GM12878 (cell line): Measurements from ENCODE around the gene THOC6. TPM values are rescaled to one million over a fixed set of nuclear protein-coding genes. Genes with fewer than 3 reads are reported as not detected.

ENCODE experiments used
- ATAC-seq: fragments of 200-7000 bp; cut with Tn5 transposase; 3 replicates; pipeline ENCODE4 v1.9.1; 2020; ENCODE audit warnings: mild to moderate bottlenecking, moderate library complexity
- BruUV-seq: library from RNA; stranded (reverse); fragments of 400-500 nt; replicated peaks from 2 replicates; lab custom pipeline; 2021; lab: Mats Ljungman, UMichigan
- CTCF ChIA-PET: fragments of 300-600 bp; sonication (Branson Sonifier 250); formaldehyde crosslinking; extraction: SDS; loops from one replicate; lab custom pipeline; 2021; ENCODE audit warnings: inconsistent platforms; lab: Yijun Ruan, JAX
- POLR2A ChIA-PET: fragments of 350-600 bp; formaldehyde crosslinking; extraction: SDS; loops from one replicate; lab custom pipeline; 2021; ENCODE audit warnings: inconsistent platforms; lab: Charles Lee
- RAD21 ChIA-PET: fragments of 300-600 bp; sonication (Branson Sonifier 250); formaldehyde crosslinking; loops from one replicate; lab custom pipeline; 2023; ENCODE audit warnings: antibody characterized with exemption; ENCODE audit not compliant: unreplicated experiment; lab: Charles Lee
- SMC1A ChIA-PET: fragments of 300-600 bp; sonication (Branson Sonifier 250); formaldehyde crosslinking; loops from one replicate; lab custom pipeline; 2023; ENCODE audit not compliant: unreplicated experiment, uncharacterized antibody; lab: Charles Lee
- DNase-seq: peaks from one replicate; pipeline ENCODE4 v3.0.0-alpha.2; 2011; ENCODE audit warnings: low read depth, low spot score
- FAIRE-seq: peaks from 3 replicates; lab custom pipeline; 2011; peaks lifted over from hg19 to GRCh38; lab: Jason Lieb, UNC
- H2AFZ ChIP-seq: 2 replicates; pipeline ENCODE4 v1.6.0; 2011; ENCODE audit warnings: low read depth, low read length, control low read depth; ENCODE audit not compliant: control insufficient read depth
- H3K27ac ChIP-seq: 2 replicates; pipeline ENCODE4 v1.5.1; 2011; ENCODE audit warnings: control low read depth; ENCODE audit not compliant: control insufficient read depth, insufficient read depth
- H3K27me3 ChIP-seq, 2 experiments: replicated peaks in 1 of 2; 2 replicates each; pipeline versions ENCODE4 v1.6.0 to v1.6.1; 2011; ENCODE audit warnings: low read length in 1 of 2; ENCODE audit not compliant: control insufficient read depth in 2 of 2, insufficient read depth in 2 of 2
- H3K36me3 ChIP-seq, 2 experiments: 2 replicates each; pipeline ENCODE4 v1.5.1; 2011; ENCODE audit warnings: low read length in 1 of 2; ENCODE audit not compliant: control insufficient read depth in 2 of 2, insufficient read depth in 2 of 2
- H3K4me1 ChIP-seq: 2 replicates; pipeline ENCODE4 v1.6.1; 2011; ENCODE audit warnings: mild to moderate bottlenecking, low read length, moderate library complexity, mixed read lengths; ENCODE audit not compliant: control insufficient read depth, insufficient read depth
- H3K4me2 ChIP-seq: 2 replicates; pipeline ENCODE4 v1.6.0; 2011; ENCODE audit warnings: control low read depth; ENCODE audit not compliant: control insufficient read depth, insufficient read depth
- H3K4me3 ChIP-seq: fragments of 200-600 bp; sonication (generic); 2 replicates; pipeline ENCODE4 v1.5.1; 2016
- H3K79me2 ChIP-seq: 2 replicates; pipeline ENCODE4 v1.6.0; 2011; ENCODE audit warnings: low read length; ENCODE audit not compliant: control insufficient read depth, insufficient read depth
- H3K9ac ChIP-seq: 2 replicates; pipeline ENCODE4 v1.8.0; 2011; ENCODE audit warnings: low read length, control low read depth, mixed read lengths; ENCODE audit not compliant: control insufficient read depth, insufficient read depth
- H3K9me3 ChIP-seq: replicated peaks from 3 replicates; pipeline ENCODE4 v1.5.1; 2011; ENCODE audit warnings: mild to moderate bottlenecking, low read length; ENCODE audit not compliant: control insufficient read depth, insufficient read depth
- H4K20me1 ChIP-seq: 2 replicates; pipeline ENCODE4 v1.6.0; 2011; ENCODE audit not compliant: control insufficient read depth, insufficient read depth
- CBX5 ChIP-seq: sonication (generic); IDR thresholded peaks from 2 replicates; pipeline ENCODE4 v1.6.1; 2016; ENCODE audit warnings: low read depth, moderate library complexity, mild to moderate bottlenecking, inconsistent platforms
- NR2C1 ChIP-seq: fragments of 450-650 bp; IDR thresholded peaks from 2 replicates; pipeline ENCODE4 v1.6.1; 2017; ENCODE audit warnings: antibody characterized with exemption, mild to moderate bottlenecking, moderate library complexity
- NR2F1 ChIP-seq: fragments of 450-650 bp; conservative IDR thresholded peaks from 2 replicates; pipeline ENCODE4 v1.6.1; 2017; ENCODE audit warnings: mild to moderate bottlenecking
- POLR2AphosphoS2 ChIP-seq: IDR thresholded peaks from 2 replicates; pipeline ENCODE4 v1.6.1; 2011; ENCODE audit warnings: low read depth, mild to moderate bottlenecking, low read length, improper control_type of control experiment, moderate library complexity
- SPI1 ChIP-seq: IDR thresholded peaks from 2 replicates; pipeline ENCODE4 v1.6.1; 2011; ENCODE audit warnings: low read depth, mild to moderate bottlenecking, low read length, moderate library complexity, borderline replicate concordance; ENCODE audit not compliant: insufficient read depth
- SRF ChIP-seq, 2 experiments: IDR thresholded peaks; 2 replicates each; pipeline ENCODE4 v1.6.1; 2011; ENCODE audit warnings: low read depth in 2 of 2, low read length in 2 of 2, mild to moderate bottlenecking in 1 of 2, moderate library complexity in 1 of 2
- WGBS: methylation state at CpG from one replicate; pipeline ENCODE4 v1.1.6; 2016; ENCODE audit warnings: low lambda C conversion rate; ENCODE audit not compliant: insufficient replicate concordance, insufficient coverage; ENCODE audit errors: missing lambda C conversion rate; 5-methylcytosine and 5-hydroxymethylcytosine counted together
- in situ Hi-C: fragments of 300-500 bp; cut with MboI; formaldehyde crosslinking; loops from 9 replicates; pipeline ENCODE4 v1.14.3; 2018; ENCODE audit warnings: mixed read lengths
- intact Hi-C: fragments of 100-400 bp; cut with micrococcal nuclease; formaldehyde crosslinking; loops from one replicate; pipeline ENCODE4 v1.14.2; 2022; ENCODE audit not compliant: unreplicated experiment
- polyA plus RNA-seq, 11 experiments: library from polyadenylated mRNA; depleted of rRNA in 4 of 11; unstranded in 6 of 11; stranded (reverse) in 5 of 11; fragments of >200 nt; fragmentation: Nextera tagmentation in 4 of 11; fragmentation: Illumina TruSeq in 1 of 11; extraction: Ambion mirVana in 4 of 11; extraction: Trizol in 1 of 11; gene quantifications; 1 replicate in 1 of 11; 2 replicates in 10 of 11; pipeline versions ENCODE4 v1.2.1 to v1.2.3, GENCODE V29; 2011 to 2016; ENCODE audit warnings: inconsistent platforms in 2 of 11, missing spikeins in 2 of 11, low read depth in 1 of 11
- total RNA-seq, 4 experiments: library from RNA; depleted of rRNA in 3 of 4; stranded (reverse); fragments of >200 nt in 3 of 4; fragmentation: Illumina TruSeq in 1 of 4; extraction: Trizol in 1 of 4; gene quantifications; 2 replicates each; pipeline versions ENCODE4 v1.2.1 to v1.2.3, GENCODE V29; 2013 to 2021
- TF ChIP-seq, protein P1 (sequence below): fragments of 450-650 bp; IDR thresholded peaks from 2 replicates; pipeline ENCODE4 v1.6.1; 2016; ENCODE audit warnings: mild to moderate bottlenecking

THOC6 gene
- total and polyA plus RNA-seq, 10 of the 15 experiments (the other 5 are each of a cell fraction or from before 2014, with no cell fraction given), result 1.0 to 54.4 (median 27.9) TPM

- Histone ChIP-seq H3K9me3 (no peaks in the 10 kb centered on the region), H3K79me2 (no peaks in the 10 kb centered on the region), H3K27me3 (peaks cover 1 to 2% of the 10 kb centered on the region in 2 experiments; a peak in 1 of 4 replicates), H3K4me3 (no peak overlapping the region), H3K27ac (no peak overlapping the region), H4K20me1 (no peaks in the 10 kb centered on the region), H3K36me3 (no peaks in the 10 kb centered on the region), H3K4me2 (no peak overlapping the region), H3K4me1 (no peaks in the 10 kb centered on the region), H3K9ac (no peak overlapping the region), H2AFZ (no peak overlapping the region)
- TF ChIP-seq, protein P1, sequence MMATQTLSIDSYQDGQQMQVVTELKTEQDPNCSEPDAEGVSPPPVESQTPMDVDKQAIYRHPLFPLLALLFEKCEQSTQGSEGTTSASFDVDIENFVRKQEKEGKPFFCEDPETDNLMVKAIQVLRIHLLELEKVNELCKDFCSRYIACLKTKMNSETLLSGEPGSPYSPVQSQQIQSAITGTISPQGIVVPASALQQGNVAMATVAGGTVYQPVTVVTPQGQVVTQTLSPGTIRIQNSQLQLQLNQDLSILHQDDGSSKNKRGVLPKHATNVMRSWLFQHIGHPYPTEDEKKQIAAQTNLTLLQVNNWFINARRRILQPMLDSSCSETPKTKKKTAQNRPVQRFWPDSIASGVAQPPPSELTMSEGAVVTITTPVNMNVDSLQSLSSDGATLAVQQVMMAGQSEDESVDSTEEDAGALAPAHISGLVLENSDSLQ, result no peak
- 0 out of 4 replicates have a peak, but pooled peaks of 1 of the 2 experiments have one; percentile 31 for TF ChIP-seq SRF (IDR thresholded peaks at IDR 0.05; ENCODE audit: low read depth in 2 of 2, low read length in 2 of 2)
- ChIA-PET SMC1A (interaction anchor here (0.7 kb wide), 1 partner anchor 54 kb away, joined by 3 read pairs; no protein-coding TSS in a partner anchor), CTCF (interaction anchor here (1.0 kb wide), 1 partner anchor 59 kb away, joined by 3 read pairs; no protein-coding TSS in a partner anchor), RAD21 (no interaction called here), POLR2A (interaction anchor here (0.6 kb wide), 1 partner anchor 40 kb away, joined by 4 read pairs; no protein-coding TSS in a partner anchor)
- in situ Hi-C loops, result no loop called here
- no TSS peak for BruUV-seq
- ATAC-seq (no peak), DNase-seq (no peak), FAIRE-seq (no peak)
- intact Hi-C loops, result no loop called here
- 75% methylated on average over 9 of the region's 9 CpGs for WGBS
These were observed 38.4 kb upstream of the THOC6 start for GRCh38 chr16:2985462-2985861.

- Histone ChIP-seq H3K9me3 (no peaks in the 10 kb centered on the region), H3K4me3 (no peak overlapping the region), H3K4me1 (no peaks in the 10 kb centered on the region), H3K36me3 (no peaks in the 10 kb centered on the region), H3K27ac (no peak overlapping the region), H3K9ac (no peak overlapping the region), H2AFZ (no peak overlapping the region), H3K27me3 (peaks cover 2 to 4% of the 10 kb centered on the region in 2 experiments; a peak in 1 of 4 replicates), H3K79me2 (no peaks in the 10 kb centered on the region)
- POLR2A ChIA-PET, result no interaction called here
- RAD21 ChIA-PET, result no interaction called here
- CTCF ChIA-PET, result interaction anchor here (1.0 kb wide), 1 partner anchor 59 kb away, joined by 3 read pairs; no protein-coding TSS in a partner anchor
- in situ Hi-C loops, result no loop called here
- intact Hi-C loops, result no loop called here
- no peak for ATAC-seq
- DNase-seq, result no peak
- 30% methylated on average over 14 of the region's 15 CpGs for WGBS
- BruUV-seq, result no TSS peak
- TF ChIP-seq CBX5 (no peak), NR2F1 (no peak), NR2C1 (no peak), SPI1 (no peak), POLR2AphosphoS2 (no peak)
- TF ChIP-seq, protein P1, result no peak
- TF ChIP-seq, all 136 proteins: peak for 0
- no peak for FAIRE-seq
- no peak overlapping the region for H3K4me2 ChIP-seq
- H4K20me1 ChIP-seq, result no peaks in the 10 kb centered on the region
- SMC1A ChIA-PET, result interaction anchor here (0.7 kb wide), 1 partner anchor 55 kb away, joined by 3 read pairs; no protein-coding TSS in a partner anchor
These were observed 37.9 kb upstream of the THOC6 start for GRCh38 chr16:2985893-2986355.
